Endothelial cell of umbilical vein (primary cell): Measurements from ENCODE around the gene NPS. TPM values are rescaled to one million over a fixed set of nuclear protein-coding genes. Genes with fewer than 3 reads are reported as not detected.

Experiments used
- BruUV-seq: library from RNA; stranded (reverse); fragments of 400-500 nt; replicated peaks from 2 replicates; lab custom pipeline; 2021; lab: Mats Ljungman, UMichigan
- CTCF ChIA-PET: fragments of 300-600, 350-600 bp; sonication (Branson Sonifier 250); formaldehyde crosslinking; loops from one replicate; lab custom pipeline; 2021; ENCODE audit warnings: antibody characterized with exemption, inconsistent platforms; lab: Charles Lee
- POLR2A ChIA-PET: fragments of 300-600, 350-600 bp; sonication (Branson Sonifier 250); formaldehyde crosslinking; loops from one replicate; lab custom pipeline; 2021; ENCODE audit warnings: antibody characterized with exemption, inconsistent platforms; lab: Charles Lee
- DNase-seq: peaks from one replicate; pipeline ENCODE4 v3.0.0-alpha.2; 2011; ENCODE audit warnings: low read depth, low spot score
- FAIRE-seq: peaks from 2 replicates; lab custom pipeline; 2011; peaks lifted over from hg19 to GRCh38; lab: Jason Lieb, UNC
- H2AFZ ChIP-seq: 2 replicates; pipeline ENCODE4 v1.6.0; 2012; ENCODE audit warnings: low read depth, low read length, control low read depth, inconsistent platforms
- H3K27ac ChIP-seq: 2 replicates; pipeline ENCODE4 v1.5.1; 2011; ENCODE audit warnings: low read depth, mild to moderate bottlenecking, control low read depth, low read length, moderate library complexity; ENCODE audit not compliant: insufficient read depth
- H3K27me3 ChIP-seq, 2 experiments: 2 replicates each; pipeline versions ENCODE4 v1.6.0 to v1.6.1; 2011; ENCODE audit warnings: low read length in 2 of 2, mixed read lengths in 1 of 2; ENCODE audit not compliant: control insufficient read depth in 2 of 2, insufficient read depth in 2 of 2
- H3K36me3 ChIP-seq, 2 experiments: 2 replicates in 1 of 2; 3 replicates in 1 of 2; pipeline ENCODE4 v1.5.1; 2011; ENCODE audit warnings: low read length in 2 of 2, mild to moderate bottlenecking in 1 of 2, moderate library complexity in 1 of 2; ENCODE audit not compliant: control insufficient read depth in 2 of 2, insufficient read depth in 2 of 2; ENCODE audit errors: extremely low read depth in 1 of 2
- H3K4me1 ChIP-seq: 3 replicates; pipeline ENCODE4 v1.5.1; 2011; ENCODE audit warnings: mild to moderate bottlenecking, low read length; ENCODE audit not compliant: control insufficient read depth, insufficient read depth; ENCODE audit errors: extremely low read depth
- H3K4me2 ChIP-seq: 2 replicates; pipeline ENCODE4 v1.6.1; 2011; ENCODE audit warnings: low read length, control low read depth, mixed read lengths; ENCODE audit not compliant: insufficient read depth
- H3K4me3 ChIP-seq, 3 experiments: fragments of 200-600 bp in 1 of 3; sonication (generic), shearing (Covaris generic) in 1 of 3; replicated peaks in 1 of 3; 2 replicates each; pipeline ENCODE4 v1.5.1; 2011 to 2016; ENCODE audit warnings: control low read depth in 3 of 3, low read length in 3 of 3, mild to moderate bottlenecking in 2 of 3, inconsistent platforms in 1 of 3, low read depth in 1 of 3, moderate library complexity in 1 of 3; ENCODE audit not compliant: insufficient read depth in 1 of 3
- H3K79me2 ChIP-seq: 2 replicates; pipeline ENCODE4 v1.6.0; 2012; ENCODE audit warnings: low read length, inconsistent platforms; ENCODE audit not compliant: control insufficient read depth, insufficient read depth
- H3K9ac ChIP-seq: replicated peaks from 2 replicates; pipeline ENCODE3; 2011; ENCODE audit warnings: low read length, control low read depth; ENCODE audit not compliant: insufficient read depth; ENCODE audit errors: extremely low read depth
- H3K9me1 ChIP-seq: replicated peaks from 3 replicates; pipeline ENCODE4 v1.6.0; 2011; ENCODE audit warnings: mild to moderate bottlenecking, low read length; ENCODE audit not compliant: control insufficient read depth, insufficient read depth; ENCODE audit errors: extremely low read depth
- H3K9me3 ChIP-seq: replicated peaks from 2 replicates; pipeline ENCODE4 v1.5.1; 2012; ENCODE audit warnings: low read length, inconsistent platforms; ENCODE audit not compliant: control insufficient read depth, insufficient read depth
- H4K20me1 ChIP-seq: replicated peaks from 2 replicates; pipeline ENCODE3; 2011; ENCODE audit warnings: mild to moderate bottlenecking, low read length; ENCODE audit not compliant: control insufficient read depth, insufficient read depth; ENCODE audit errors: extremely low read depth
- CTCF ChIP-seq, 2 donors: IDR thresholded peaks; 1 replicate in 1 of 2; 2 replicates in 1 of 2; pipeline ENCODE4 v1.5.1; 2011; ENCODE audit warnings: low read length in 2 of 2, mild to moderate bottlenecking in 2 of 2, moderate library complexity in 2 of 2, control low read depth in 1 of 2, inconsistent platforms in 1 of 2, low read depth in 1 of 2; ENCODE audit not compliant: insufficient read depth in 1 of 2; ENCODE audit errors: extremely low read depth in 1 of 2
- EZH2 ChIP-seq: IDR thresholded peaks from 2 replicates; pipeline ENCODE4 v1.6.1; 2012; ENCODE audit warnings: borderline replicate concordance, low read depth, mild to moderate bottlenecking, moderate library complexity, low read length, inconsistent platforms; ENCODE audit not compliant: severe bottlenecking
- FOS ChIP-seq: IDR thresholded peaks from 2 replicates; pipeline ENCODE4 v1.6.1; 2011; ENCODE audit warnings: mild to moderate bottlenecking, low read length, moderate library complexity, borderline replicate concordance; ENCODE audit not compliant: insufficient read depth
- GATA2 ChIP-seq: IDR thresholded peaks from 2 replicates; pipeline ENCODE4 v1.7.0; 2011; ENCODE audit warnings: low read depth, mild to moderate bottlenecking, moderate library complexity, mixed read lengths, low read length; ENCODE audit not compliant: insufficient read length, insufficient read depth
- JUN ChIP-seq: IDR thresholded peaks from 2 replicates; pipeline ENCODE4 v1.6.1; 2011; ENCODE audit warnings: borderline replicate concordance, low read depth; ENCODE audit not compliant: insufficient read length, insufficient read depth
- MAX ChIP-seq: IDR thresholded peaks from 2 replicates; pipeline ENCODE4 v1.6.1; 2011; ENCODE audit not compliant: insufficient read depth, insufficient read length
- MYC ChIP-seq: IDR thresholded peaks from one replicate; pipeline ENCODE4 v1.6.1; 2011; ENCODE audit warnings: mild to moderate bottlenecking, low read depth, low read length
- POLR2A ChIP-seq: IDR thresholded peaks from 2 replicates; pipeline ENCODE4 v1.6.1; 2012; ENCODE audit warnings: low read depth, mild to moderate bottlenecking, control low read depth, low read length
- POLR2AphosphoS5 ChIP-seq: IDR thresholded peaks from 2 replicates; pipeline ENCODE4 v1.6.1; 2012; ENCODE audit warnings: low read depth, mild to moderate bottlenecking, control low read depth, low read length, moderate library complexity; ENCODE audit not compliant: insufficient read depth
- dilution Hi-C: fragments of 300-500 bp; cut with MboI; formaldehyde crosslinking; loops from one replicate; pipeline ENCODE4 v1.15.0; 2019; ENCODE audit warnings: low sequenced_read_pairs; ENCODE audit not compliant: extremely low pct_ligation_motif_present
- intact Hi-C: fragments of 100-400 bp; cut with micrococcal nuclease; formaldehyde crosslinking; loops from one replicate; pipeline ENCODE4 v1.10.0; 2022
- polyA plus RNA-seq, 4 experiments: library from polyadenylated mRNA; depleted of rRNA in 3 of 4; stranded (reverse) in 3 of 4; unstranded in 1 of 4; fragments of >200 nt; gene quantifications; 2 replicates each; pipeline versions ENCODE4 v1.2.1 to v1.2.3, GENCODE V29; 2011 to 2012; ENCODE audit warnings: missing spikeins in 1 of 4
- total RNA-seq: library from RNA; stranded (reverse); gene quantifications from 2 replicates; pipeline ENCODE4 v1.2.3, GENCODE V29; 2021

Gene NPS
- total and polyA plus RNA-seq, 2 donors (not counting 3 experiments of a cell fraction or from before 2014, with no cell fraction given) = not detected

GRCh38 chr10:127569210-127569609 lies 20.1 kb downstream of the NPS start:
- BruUV-seq = no TSS peak
- Histone ChIP-seq H3K4me3 (no peak overlapping the region), H3K4me2 (no peak overlapping the region), H4K20me1 (no peaks in the 10 kb centered on the region), H3K36me3 (no peaks in the 10 kb centered on the region), H2AFZ (no peak overlapping the region), H3K79me2 (no peaks in the 10 kb centered on the region), H3K27ac (no peak overlapping the region), H3K27me3 (no peaks in the 10 kb centered on the region), H3K9ac (no peak overlapping the region), H3K9me1 (no peaks in the 10 kb centered on the region), H3K9me3 (no peaks in the 10 kb centered on the region), H3K4me1 (no peaks in the 10 kb centered on the region)
- dilution Hi-C loops (no loop called here), intact Hi-C loops (no loop called here)
- ChIA-PET CTCF (no interaction called here), POLR2A (no interaction called here)
- FAIRE-seq (no peak), DNase-seq (no peak)
- TF ChIP-seq MAX = no peak
- TF ChIP-seq CTCF (IDR thresholded peaks at IDR 0.05; ENCODE audit: extremely low read depth in 1 of 2, insufficient read depth in 1 of 2, low read depth in 1 of 2, low read length in 2 of 2) = no peak
- no peak for TF ChIP-seq MYC
- no peak for TF ChIP-seq FOS
- TF ChIP-seq JUN = no peak
- no peak for TF ChIP-seq EZH2
- no peak for TF ChIP-seq GATA2
- TF ChIP-seq POLR2A = no peak
- TF ChIP-seq POLR2AphosphoS5 = no peak
